HepG2 (cell line): ENCODE measurements around the gene VARS2. TPM values are rescaled to one million over a fixed set of nuclear protein-coding genes. Genes with fewer than 3 reads are reported as not detected.

Source experiments
- ATAC-seq: fragments of 200-7000 bp; cut with Tn5 transposase; 3 replicates; pipeline ENCODE4 v1.9.1; 2020; ENCODE audit warnings: mild to moderate bottlenecking, moderate library complexity
- BruUV-seq: library from RNA; stranded (reverse); fragments of 400-500 nt; replicated peaks from 2 replicates; lab custom pipeline; 2021; lab: Mats Ljungman, UMichigan
- CTCF ChIA-PET: fragments of 300-600 bp; formaldehyde crosslinking; extraction: SDS; loops from one replicate; lab custom pipeline; 2021; ENCODE audit warnings: low total read pairs, inconsistent platforms, low intra/inter-chr PET ratio; lab: Yijun Ruan, JAX
- POLR2A ChIA-PET: fragments of 350-600 bp; sonication (Branson Sonifier 250); formaldehyde crosslinking; loops from one replicate; lab custom pipeline; 2020; ENCODE audit warnings: antibody characterized with exemption, inconsistent platforms; lab: Yijun Ruan, JAX
- DNase-seq: peaks from one replicate; pipeline ENCODE4 v3.0.0-alpha.2; 2015; ENCODE audit warnings: low spot score
- FAIRE-seq: peaks from 3 replicates; lab custom pipeline; 2011; peaks lifted over from hg19 to GRCh38; lab: Jason Lieb, UNC
- H2AFZ ChIP-seq: one replicate; pipeline ENCODE4 v1.6.1; 2011; ENCODE audit warnings: low read length, inconsistent platforms
- H3K27ac ChIP-seq: fragments of 300-600 bp; 3 replicates; pipeline ENCODE4 v1.8.0; 2011; ENCODE audit warnings: mixed run types, mild to moderate bottlenecking, mixed read lengths, low read length, inconsistent platforms; ENCODE audit not compliant: insufficient read depth; ENCODE audit errors: extremely low read length
- H3K27me3 ChIP-seq, 2 experiments: fragments of 200-600 bp in 1 of 2; 2 replicates in 1 of 2; 3 replicates in 1 of 2; pipeline versions ENCODE4 v1.6.0 to v1.8.0; 2011; ENCODE audit warnings: low read length in 2 of 2, mild to moderate bottlenecking in 2 of 2, moderate library complexity in 2 of 2, inconsistent platforms in 1 of 2; ENCODE audit not compliant: insufficient read depth in 2 of 2, control insufficient read depth in 1 of 2
- H3K36me3 ChIP-seq, 2 experiments: fragments of 200-600 bp in 1 of 2; replicated peaks in 1 of 2; 2 replicates in 1 of 2; 3 replicates in 1 of 2; pipeline versions ENCODE4 v1.5.1 to v1.8.0; 2011; ENCODE audit warnings: low read length in 2 of 2, inconsistent platforms in 1 of 2; ENCODE audit not compliant: insufficient read depth in 2 of 2, control insufficient read depth in 1 of 2
- H3K4me1 ChIP-seq: 2 replicates; pipeline ENCODE4 v1.5.1; 2012; ENCODE audit warnings: low read length, inconsistent platforms; ENCODE audit not compliant: insufficient read depth
- H3K4me2 ChIP-seq: 2 replicates; pipeline ENCODE4 v1.6.0; 2011; ENCODE audit warnings: low read depth, low read length, inconsistent platforms
- H3K4me3 ChIP-seq, 3 experiments: fragments of 200-600 bp in 1 of 3; sonication (generic), shearing (Covaris generic) in 1 of 3; replicated peaks in 1 of 3; 2 replicates each; pipeline ENCODE4 v1.5.1; 2011 to 2016; ENCODE audit warnings: low read length in 3 of 3, inconsistent platforms in 2 of 3, low read depth in 2 of 3, mild to moderate bottlenecking in 2 of 3, control low read depth in 1 of 3, mixed read lengths in 1 of 3; ENCODE audit not compliant: insufficient read depth in 1 of 3
- H3K79me2 ChIP-seq: one replicate; pipeline ENCODE4 v1.6.1; 2011; ENCODE audit warnings: low read length, inconsistent platforms; ENCODE audit not compliant: insufficient read depth
- H3K9ac ChIP-seq: 2 replicates; pipeline ENCODE4 v1.6.0; 2011; ENCODE audit warnings: mild to moderate bottlenecking, low read depth, low read length, inconsistent platforms; ENCODE audit not compliant: insufficient read depth
- H3K9me3 ChIP-seq: 2 replicates; pipeline ENCODE4 v1.5.1; 2012; ENCODE audit warnings: mild to moderate bottlenecking, low read length
- H4K20me1 ChIP-seq: 2 replicates; pipeline ENCODE4 v1.6.0; 2011; ENCODE audit warnings: inconsistent platforms, mild to moderate bottlenecking, low read length, moderate library complexity; ENCODE audit not compliant: insufficient read depth
- ARID2 ChIP-seq: sonication (generic); formaldehyde crosslinking; IDR thresholded peaks from 2 replicates; pipeline ENCODE4 v1.8.1; 2022; ENCODE audit warnings: mild to moderate bottlenecking, missing genetic modification reagents, borderline replicate concordance
- ERF ChIP-seq: IDR thresholded peaks from 2 replicates; pipeline ENCODE4 v1.6.1; 2018; ENCODE audit warnings: missing biosample characterization, missing genetic modification reagents
- HOXA9 ChIP-seq: sonication (generic); formaldehyde crosslinking; IDR thresholded peaks from 2 replicates; pipeline ENCODE4 v1.8.1; 2022; ENCODE audit warnings: missing genetic modification reagents, mild to moderate bottlenecking, moderate library complexity, borderline replicate concordance
- MAFF ChIP-seq: IDR thresholded peaks from 2 replicates; pipeline ENCODE4 v1.6.1; 2011; ENCODE audit warnings: low read depth, low read length, improper control_type of control experiment
- MED1 ChIP-seq: sonication (generic); formaldehyde crosslinking; IDR thresholded peaks from 2 replicates; pipeline ENCODE4 v1.4.0; 2020; ENCODE audit warnings: missing genetic modification reagents
- ONECUT2 ChIP-seq: sonication (generic); formaldehyde crosslinking; IDR thresholded peaks from 2 replicates; pipeline ENCODE4 v1.4.0; 2020; ENCODE audit warnings: missing genetic modification reagents
- PITX1 ChIP-seq: sonication (generic); formaldehyde crosslinking; IDR thresholded peaks from 2 replicates; pipeline ENCODE4 v1.5.1; 2020; ENCODE audit warnings: mild to moderate bottlenecking, missing genetic modification reagents
- RNF2 ChIP-seq: fragments of 450-650 bp; conservative IDR thresholded peaks from 2 replicates; pipeline ENCODE4 v1.6.1; 2016; ENCODE audit warnings: low read depth
- ZFYVE20 ChIP-seq: sonication (generic); formaldehyde crosslinking; IDR thresholded peaks from 2 replicates; pipeline ENCODE4 v1.8.0; 2023; ENCODE audit warnings: low read depth, mild to moderate bottlenecking, moderate library complexity, missing genetic modification reagents, borderline replicate concordance
- ZNF264 ChIP-seq: sonication (generic); formaldehyde crosslinking; IDR thresholded peaks from 2 replicates; pipeline ENCODE4 v1.4.0; 2020; ENCODE audit warnings: missing genetic modification reagents
- ZNF790 ChIP-seq: sonication (generic); formaldehyde crosslinking; IDR thresholded peaks from 2 replicates; pipeline ENCODE4 v1.8.0; 2022; ENCODE audit warnings: missing genetic modification reagents, mild to moderate bottlenecking, borderline replicate concordance
- ZSCAN5A ChIP-seq: sonication (generic); formaldehyde crosslinking; IDR thresholded peaks from 2 replicates; pipeline ENCODE4 v1.8.0; 2022; ENCODE audit warnings: mild to moderate bottlenecking, missing genetic modification reagents, borderline replicate concordance
- WGBS: methylation state at CpG from one replicate; pipeline ENCODE4 v1.1.6; 2017; ENCODE audit warnings: low lambda C conversion rate; 5-methylcytosine and 5-hydroxymethylcytosine counted together
- in situ Hi-C: cut with HindIII; loops from 2 replicates; pipeline ENCODE4 v1.10.0; 2017; ENCODE audit warnings: low pct_unique_long_range_greater_than_20kb; ENCODE audit not compliant: extremely low pct_ligation_motif_present
- intact Hi-C: fragments of 100-400 bp; cut with micrococcal nuclease; formaldehyde crosslinking; loops from one replicate; pipeline ENCODE4 v1.10.0; 2022; ENCODE audit not compliant: unreplicated experiment
- polyA plus RNA-seq, 8 experiments: library from polyadenylated mRNA; depleted of rRNA in 3 of 8; stranded (reverse) in 7 of 8; unstranded in 1 of 8; fragments of >200 nt; fragmentation: Illumina TruSeq in 4 of 8; extraction: Trizol in 4 of 8; gene quantifications; 2 replicates each; pipeline versions ENCODE4 v1.2.1 to v1.2.3, GENCODE V29; 2011 to 2016; ENCODE audit warnings: low read depth in 4 of 8, missing spikeins in 1 of 8, mixed read lengths in 1 of 8; ENCODE audit not compliant: insufficient read depth in 1 of 8
- total RNA-seq, 5 experiments: library from RNA; depleted of rRNA; stranded (reverse); fragments of >200 nt; fragmentation: Illumina TruSeq; extraction: Trizol; gene quantifications; 2 replicates each; pipeline ENCODE4 v1.2.3, GENCODE V29; 2016; ENCODE audit warnings: low read depth in 1 of 5
- TF ChIP-seq, protein P1 (sequence below): sonication (generic); IDR thresholded peaks from 2 replicates; pipeline ENCODE4 v1.6.1; 2016; ENCODE audit warnings: low read depth, borderline replicate concordance
- TF ChIP-seq, protein P2 (sequence below): sonication (generic); formaldehyde crosslinking; IDR thresholded peaks from 2 replicates; pipeline ENCODE4 v1.8.0; 2022; ENCODE audit warnings: missing genetic modification reagents, low read depth, mild to moderate bottlenecking, borderline replicate concordance

VARS2 gene
- total and polyA plus RNA-seq, 2 of the 13 experiments (the other 11 are each of a cell fraction or from before 2014, with no cell fraction given), result 61.8 to 71.8 TPM

- ATAC-seq (no peak), DNase-seq (no peak)
- Histone ChIP-seq H3K4me2 (no peak overlapping the region), H3K36me3 (peaks cover 11 to 40% of the 10 kb centered on the region in 2 experiments), H4K20me1 (no peaks in the 10 kb centered on the region), H3K27ac (peak overlapping the region; percentile 61)
- POLR2A ChIA-PET, result interaction anchor here (1.1 to 3.4 kb wide), 11 partner anchors 8 to 196 kb away, joined by 3 to 24 read pairs (median 7); partner anchors contain the start of genes DDR1 and MDC1
- intact Hi-C loops, result no loop called here
- CTCF ChIA-PET, result no interaction called here
- WGBS, result 95% methylated on average over 8 of the region's 8 CpGs
- TF ChIP-seq ZNF264 (CRISPR knock-in tag) (no peak), RNF2 (no peak), ZNF790 (no peak), MED1 (CRISPR knock-in tag) (no peak), ARID2 (no peak), ZFYVE20 (CRISPR knock-in tag) (no peak), PITX1 (no peak), MAFF (no peak), HOXA9 (CRISPR knock-in tag) (no peak), ONECUT2 (CRISPR knock-in tag) (no peak), ZSCAN5A (CRISPR knock-in tag) (no peak), ERF (CRISPR knock-in tag) (no peak)
- TF ChIP-seq, protein P1, sequence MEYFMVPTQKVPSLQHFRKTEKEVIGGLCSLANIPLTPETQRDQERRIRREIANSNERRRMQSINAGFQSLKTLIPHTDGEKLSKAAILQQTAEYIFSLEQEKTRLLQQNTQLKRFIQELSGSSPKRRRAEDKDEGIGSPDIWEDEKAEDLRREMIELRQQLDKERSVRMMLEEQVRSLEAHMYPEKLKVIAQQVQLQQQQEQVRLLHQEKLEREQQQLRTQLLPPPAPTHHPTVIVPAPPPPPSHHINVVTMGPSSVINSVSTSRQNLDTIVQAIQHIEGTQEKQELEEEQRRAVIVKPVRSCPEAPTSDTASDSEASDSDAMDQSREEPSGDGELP, result no peak
- TF ChIP-seq, protein P2, sequence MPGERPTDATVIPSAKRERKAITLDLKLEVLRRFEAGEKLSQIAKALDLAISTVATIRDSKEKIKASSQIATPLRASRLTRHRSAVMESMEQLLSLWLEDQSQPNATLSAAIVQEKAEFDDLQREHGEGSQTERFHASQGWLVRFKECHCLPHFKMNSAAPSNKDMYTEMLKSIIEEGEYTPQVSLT (CRISPR knock-in tag), result no peak
- TF ChIP-seq, all 625 proteins: peak for 0
- Histone ChIP-seq H3K79me2 (peaks cover 28% of the 10 kb centered on the region), H3K9me3 (no peaks in the 10 kb centered on the region), H3K4me1 (peaks cover 39% of the 10 kb centered on the region), H3K4me3 (no peak overlapping the region), H2AFZ (no peak overlapping the region), H3K9ac (no peak overlapping the region), H3K27me3 (no peaks in the 10 kb centered on the region; a peak in 1 of 5 replicates)
- BruUV-seq, result no TSS peak
- in situ Hi-C loops, result no loop called here
- FAIRE-seq, result no peak
Observed at GRCh38 chr6:30912746-30913520, 1.1 kb upstream of the VARS2 start.
